GM21737 (cell line): ENCODE data around the gene PTPN14.
A peak's percentile ranks its signal among the peaks of the same experiment; 100 is the strongest.

ENCODE experiments used
- ATAC-seq: cut with Tn5 transposase; IDR thresholded peaks from one replicate; pipeline ENCODE4 v1.9.1; 2021; ENCODE audit warnings: mild to moderate bottlenecking, moderate library complexity; ENCODE audit not compliant: unreplicated experiment

The PTPN14 gene

DNA sequence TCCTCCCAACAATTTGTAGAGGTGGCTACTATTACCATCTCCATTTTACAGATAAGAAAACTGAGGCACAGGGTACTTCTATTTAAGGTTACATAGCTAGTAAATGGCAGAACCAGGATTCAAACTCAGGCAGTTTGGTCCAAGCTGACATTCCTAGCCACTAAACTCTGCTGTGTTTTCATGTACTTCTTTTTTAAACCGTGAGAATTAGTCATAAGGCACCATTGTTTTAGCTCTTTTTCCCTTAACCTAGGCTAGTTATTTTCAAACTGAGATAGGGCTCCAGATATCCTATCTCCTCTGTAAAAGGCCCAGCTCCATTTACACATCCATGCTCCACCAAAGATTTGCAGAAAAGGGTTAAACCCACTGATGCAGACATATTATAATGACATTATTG lies 92.9 kb downstream of the PTPN14 start:
- ATAC-seq = no peak

DNA sequence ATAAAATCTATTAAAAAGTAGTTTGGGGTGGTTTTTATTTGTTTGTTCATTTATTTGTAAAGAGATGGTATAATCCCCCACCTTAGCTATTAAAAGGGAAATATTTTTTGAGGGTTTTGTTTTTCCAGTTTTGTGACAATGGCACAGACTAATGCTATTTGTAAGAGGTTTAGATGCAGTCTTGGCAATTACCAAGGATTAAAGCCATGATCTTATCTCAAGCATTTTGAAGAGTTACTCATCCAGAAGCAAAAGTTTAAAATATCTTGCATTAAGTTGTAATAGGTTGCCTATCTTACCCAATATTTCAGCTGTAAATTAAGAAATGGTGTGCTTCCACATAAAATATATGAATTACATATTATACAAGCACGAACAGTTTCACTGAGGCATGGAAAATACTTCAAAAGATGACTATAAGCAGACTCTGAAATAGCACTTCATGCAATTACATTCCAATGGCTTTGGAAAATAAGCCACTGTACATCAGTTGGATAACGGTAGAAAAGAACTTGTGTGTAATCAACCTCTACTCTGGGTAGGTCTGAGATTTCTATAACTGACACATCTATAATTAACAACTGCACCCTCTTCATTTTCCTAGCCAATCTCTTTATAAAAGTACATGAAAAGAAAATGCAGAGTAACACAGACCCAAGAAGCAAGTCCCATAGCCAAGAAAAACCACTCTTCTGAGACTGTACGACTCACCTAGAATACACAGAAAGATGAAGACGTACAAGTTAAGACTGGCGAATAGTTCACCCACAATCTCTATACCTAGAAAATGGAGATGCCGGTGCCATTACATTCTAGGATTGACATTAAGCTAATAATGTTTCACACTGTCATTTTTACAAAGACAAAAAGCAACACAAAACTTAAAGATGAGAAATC lies 95.2 kb downstream of the PTPN14 start:
- ATAC-seq = no peak

DNA sequence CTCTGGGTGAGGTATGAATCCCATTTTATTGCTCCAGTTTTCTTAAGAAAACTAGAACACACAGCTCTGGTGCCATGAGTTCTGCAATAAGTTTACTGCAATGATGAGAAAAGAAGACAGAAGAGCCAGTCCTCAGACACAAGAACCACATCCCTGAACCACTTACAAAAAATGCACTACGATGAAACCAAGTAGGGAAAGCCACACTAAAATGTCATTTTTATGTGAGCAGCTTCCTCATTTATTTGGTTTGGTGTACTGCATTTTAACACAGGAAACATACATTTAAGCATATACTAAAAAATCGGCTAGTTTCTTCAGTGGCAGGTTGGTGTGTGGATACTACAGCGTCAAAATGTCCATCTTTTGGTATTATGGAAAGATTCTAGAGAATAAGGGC lies 95.9 kb downstream of the PTPN14 start:
- ATAC-seq = no peak

DNA sequence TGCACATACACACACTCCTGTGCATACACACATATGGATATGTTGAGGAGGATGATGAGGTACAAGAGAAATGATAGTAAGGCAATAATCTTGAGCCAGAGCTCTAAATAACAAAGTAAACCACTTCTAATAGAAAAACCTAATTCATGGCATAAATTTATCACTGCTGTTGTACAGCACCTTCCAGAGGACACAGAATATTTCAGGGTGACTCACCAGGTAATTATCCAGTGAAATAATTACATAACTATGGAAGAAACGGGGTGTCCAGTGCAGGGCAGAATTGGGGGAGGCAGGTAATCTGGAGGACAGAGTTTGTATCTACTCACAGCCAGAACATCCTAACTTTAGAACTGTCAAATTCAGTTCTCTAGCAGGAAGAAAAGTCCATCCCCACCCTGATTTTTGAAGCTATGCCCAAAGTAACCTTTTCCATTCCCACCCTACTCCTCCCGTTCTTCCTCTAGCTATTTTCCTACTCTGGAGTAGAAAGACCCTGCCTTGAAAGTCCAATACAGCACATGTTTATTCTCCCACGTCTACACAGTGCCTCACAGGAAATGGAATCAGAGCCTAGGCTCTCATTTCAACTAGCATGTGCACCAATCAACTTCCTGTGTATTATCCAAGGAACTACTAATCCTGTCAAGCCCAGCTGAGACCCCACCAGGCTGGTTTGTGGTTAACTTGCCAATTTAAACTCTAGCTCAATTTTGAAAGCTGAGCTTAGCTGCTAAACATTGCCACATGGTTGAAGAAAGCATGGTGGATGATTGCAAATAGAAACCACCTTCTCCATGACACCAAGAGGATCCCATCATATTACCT lies 96.6 kb downstream of the PTPN14 start:
- ATAC-seq = no peak

DNA sequence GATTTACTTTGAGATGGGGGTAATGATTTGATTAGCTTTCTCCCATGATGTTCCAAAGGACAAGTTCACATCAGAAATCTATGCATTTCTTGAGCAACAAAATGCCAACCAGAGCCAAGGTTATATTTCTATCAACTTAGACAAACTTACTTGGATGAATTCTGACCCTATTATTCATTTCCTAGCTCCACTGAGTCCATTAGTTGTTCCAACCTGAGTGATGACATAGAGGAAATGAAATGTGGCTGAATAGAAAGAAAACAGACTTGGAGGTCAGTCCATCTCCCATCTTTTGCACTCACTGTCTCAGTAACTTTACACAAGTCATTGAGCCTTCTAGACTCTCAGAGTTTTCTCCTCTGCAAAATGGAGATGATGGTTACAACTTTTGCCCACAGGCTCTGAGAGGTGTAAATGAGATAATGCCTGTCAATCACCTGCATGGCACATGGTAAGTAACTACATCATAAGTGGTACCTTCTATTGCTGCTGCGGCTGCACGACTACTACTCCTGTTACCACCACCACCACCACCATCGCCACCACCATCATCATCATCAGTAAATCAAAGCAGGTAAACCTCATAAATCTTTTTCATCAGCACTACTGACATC lies 98.2 kb downstream of the PTPN14 start:
- ATAC-seq = no peak

DNA sequence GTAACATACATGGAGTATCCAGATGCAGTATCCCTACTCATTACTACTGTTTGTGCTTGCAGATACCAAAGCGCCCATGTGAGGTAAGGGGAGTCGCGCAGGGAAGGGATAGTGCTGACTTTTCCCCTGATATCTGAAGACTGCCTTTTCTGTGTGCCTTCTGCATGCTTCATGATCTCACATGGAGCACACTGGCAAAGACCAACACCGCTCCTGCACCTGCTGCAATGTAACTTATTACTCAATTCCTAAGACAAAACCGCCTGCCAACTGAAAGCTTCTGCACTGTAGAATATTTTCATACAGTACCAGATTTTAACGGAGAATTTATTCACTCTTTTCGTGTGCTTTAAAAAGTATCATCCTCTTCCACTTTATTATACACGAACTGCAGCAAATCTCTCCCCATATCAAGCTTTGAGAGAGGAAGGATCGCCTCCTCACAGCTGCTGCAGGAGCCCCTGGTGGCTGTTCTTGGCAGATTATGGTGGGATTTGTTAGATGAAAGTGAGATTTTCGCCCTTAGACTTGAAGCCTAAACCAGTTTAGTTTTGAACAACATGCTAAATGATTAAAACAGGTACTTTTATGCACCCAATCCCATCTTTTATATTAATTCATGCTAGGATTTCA lies 99.1 kb downstream of the PTPN14 start:
- ATAC-seq = no peak

DNA sequence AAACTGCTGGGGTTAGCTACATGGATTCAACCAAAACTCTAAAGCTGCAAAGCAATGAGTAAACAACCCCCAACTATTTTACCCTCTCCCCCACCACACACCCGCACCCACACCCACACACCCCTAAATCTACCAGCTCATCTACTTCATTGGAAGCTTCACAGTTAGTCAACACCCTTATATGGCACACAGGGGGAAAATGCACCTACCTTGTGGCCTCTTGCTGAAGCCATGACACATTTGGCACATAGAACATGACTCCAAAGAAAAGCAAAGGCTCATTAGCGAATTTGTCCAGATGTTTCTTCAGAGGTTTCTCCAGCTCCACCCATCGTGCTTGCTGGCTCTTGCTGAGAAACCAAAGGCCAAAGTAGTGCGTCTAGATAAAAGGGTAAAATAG lies 99.8 kb downstream of the PTPN14 start:
- no peak for ATAC-seq

DNA sequence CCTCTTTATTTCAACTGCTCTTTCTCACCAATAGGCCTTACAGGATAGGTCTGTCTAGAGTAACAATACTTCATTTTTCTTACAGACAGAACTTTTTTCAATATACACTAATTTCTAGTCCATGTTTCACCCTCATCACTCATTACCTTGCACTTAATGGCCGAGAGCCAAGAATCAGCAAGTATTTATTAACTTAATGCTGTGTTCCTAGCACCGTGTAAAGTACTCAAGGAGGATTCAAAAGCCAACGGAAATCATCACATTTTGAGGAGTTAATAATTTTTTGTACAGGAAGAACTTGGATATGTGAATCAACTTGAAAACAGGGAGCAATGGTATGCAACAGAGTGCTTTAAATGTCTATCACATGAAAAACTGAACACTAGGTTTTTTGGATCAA lies 102.0 kb downstream of the PTPN14 start:
- ATAC-seq = no peak

DNA sequence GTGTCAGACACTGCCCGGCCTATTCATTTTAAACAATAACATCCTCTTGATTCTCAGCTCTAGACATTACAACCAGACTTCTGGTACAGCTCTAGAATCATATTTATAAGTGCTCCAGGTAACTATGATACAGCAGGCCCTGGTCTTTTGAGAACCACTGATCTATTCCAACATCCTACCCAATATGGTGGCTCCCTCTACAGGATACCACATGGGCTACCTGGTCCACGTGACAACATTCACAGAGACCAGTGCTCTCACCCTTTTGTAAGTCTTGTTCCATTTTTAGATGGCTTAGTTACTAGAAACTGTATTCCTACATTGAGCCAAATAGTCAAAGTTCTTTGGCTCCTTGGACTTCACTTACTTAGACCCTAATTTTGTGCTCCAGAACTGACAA lies 102.9 kb downstream of the PTPN14 start:
- ATAC-seq = no peak

DNA sequence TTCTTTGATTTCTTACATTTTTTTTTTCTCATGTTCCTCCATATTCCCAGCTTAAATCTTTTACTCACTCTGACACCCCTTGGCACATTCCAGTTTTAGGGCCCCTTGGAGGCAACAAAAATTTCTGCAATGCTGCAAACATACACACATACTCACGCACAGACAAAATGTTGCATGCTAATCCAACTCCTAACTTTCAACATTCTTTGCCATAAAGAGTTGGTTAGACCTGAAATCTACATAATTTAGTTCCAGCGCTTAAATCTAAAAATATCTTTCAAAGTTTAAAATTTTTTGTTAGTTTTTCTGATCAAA lies 103.9 kb downstream of the PTPN14 start:
- no peak for ATAC-seq

DNA sequence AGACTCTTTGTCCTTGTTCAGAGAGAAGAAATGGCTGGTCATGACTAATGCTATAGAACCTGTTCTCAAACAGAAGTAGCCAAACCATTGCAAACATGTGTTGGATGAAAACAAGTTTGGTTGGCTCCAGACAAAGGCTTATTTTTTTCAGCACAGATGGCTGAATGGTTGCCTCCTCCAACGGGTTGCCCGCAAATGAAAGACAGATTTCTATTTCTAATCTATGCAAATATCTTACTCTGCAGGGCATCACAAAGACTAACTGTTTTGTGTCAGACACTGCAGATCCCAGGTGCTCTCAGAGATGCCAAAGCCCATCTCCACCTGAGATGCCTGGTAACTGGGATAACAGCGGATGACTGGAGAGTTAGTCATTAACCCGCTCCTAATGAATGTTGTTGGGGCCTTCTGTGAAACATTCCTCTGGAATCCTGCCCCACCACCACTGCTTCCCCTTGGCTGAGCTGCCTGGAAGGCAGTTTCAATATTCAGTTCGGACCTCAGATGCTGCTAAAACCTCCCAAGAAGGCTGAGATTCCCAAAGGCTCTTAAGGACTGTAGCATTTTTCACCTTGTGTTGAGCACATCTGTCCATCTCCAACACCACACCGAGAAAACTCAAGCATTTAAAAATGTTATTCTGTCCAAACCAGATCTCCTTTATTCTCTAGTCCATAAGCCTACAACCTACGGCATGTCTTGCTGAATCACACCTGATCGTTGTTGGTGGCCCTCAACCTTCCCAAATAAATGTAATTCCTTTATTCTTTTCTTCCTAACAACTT lies 104.4 kb downstream of the PTPN14 start:
- no peak for ATAC-seq

DNA sequence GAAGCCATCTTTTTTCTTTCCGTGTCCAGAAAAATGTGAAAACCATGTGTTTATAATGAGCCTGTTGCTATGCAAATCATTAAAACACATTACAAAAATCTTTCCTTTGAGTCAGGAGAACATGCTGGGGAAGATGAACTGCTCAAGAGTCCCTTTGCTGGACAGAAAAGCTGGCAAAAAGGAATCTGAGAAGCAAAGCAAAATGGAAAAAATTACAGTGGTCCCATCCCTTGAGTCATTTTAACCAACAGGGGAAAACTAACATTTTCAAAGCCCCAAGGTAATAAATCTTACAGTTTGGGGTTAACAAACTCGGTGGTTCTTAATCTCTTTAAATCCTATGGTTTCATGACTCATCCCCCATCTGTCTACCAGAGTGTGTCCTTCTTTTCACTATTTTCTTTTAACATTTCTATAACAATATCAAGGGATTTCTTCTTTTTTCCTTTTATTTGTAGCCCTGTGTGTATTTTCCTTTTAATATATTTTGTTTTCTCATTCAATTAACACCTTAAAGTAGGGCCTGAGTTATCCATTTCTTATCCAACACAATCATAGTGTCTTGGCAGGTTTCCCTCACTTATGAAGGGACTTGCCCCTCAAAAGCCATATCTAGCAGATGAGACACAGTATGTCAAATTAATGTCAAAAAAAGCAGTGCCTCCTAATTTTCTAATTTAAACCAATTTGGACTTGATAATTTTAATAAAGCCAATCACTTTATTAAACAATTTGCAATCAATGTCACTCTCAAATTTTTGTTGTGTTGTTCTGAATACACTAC lies 105.4 kb downstream of the PTPN14 start:
- no peak for ATAC-seq

DNA sequence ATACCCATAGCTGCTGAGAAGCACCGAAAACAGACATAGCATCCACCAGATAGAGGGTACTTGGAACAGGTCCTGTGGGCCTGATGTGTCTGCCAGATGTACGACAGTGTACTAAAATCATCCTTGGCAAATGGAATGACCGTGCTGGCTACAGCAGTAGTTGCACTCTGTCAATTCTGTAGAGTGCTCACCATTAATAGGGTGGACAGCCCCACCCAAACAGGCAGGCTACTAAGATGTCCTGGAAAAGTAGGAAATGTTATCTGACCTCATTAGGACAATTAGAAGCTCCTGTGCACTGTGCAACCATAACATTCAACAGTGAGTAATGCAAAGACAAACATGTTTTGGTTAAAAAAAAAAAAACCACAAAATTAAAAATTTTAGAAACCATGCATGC lies 106.2 kb downstream of the PTPN14 start:
- no peak for ATAC-seq

DNA sequence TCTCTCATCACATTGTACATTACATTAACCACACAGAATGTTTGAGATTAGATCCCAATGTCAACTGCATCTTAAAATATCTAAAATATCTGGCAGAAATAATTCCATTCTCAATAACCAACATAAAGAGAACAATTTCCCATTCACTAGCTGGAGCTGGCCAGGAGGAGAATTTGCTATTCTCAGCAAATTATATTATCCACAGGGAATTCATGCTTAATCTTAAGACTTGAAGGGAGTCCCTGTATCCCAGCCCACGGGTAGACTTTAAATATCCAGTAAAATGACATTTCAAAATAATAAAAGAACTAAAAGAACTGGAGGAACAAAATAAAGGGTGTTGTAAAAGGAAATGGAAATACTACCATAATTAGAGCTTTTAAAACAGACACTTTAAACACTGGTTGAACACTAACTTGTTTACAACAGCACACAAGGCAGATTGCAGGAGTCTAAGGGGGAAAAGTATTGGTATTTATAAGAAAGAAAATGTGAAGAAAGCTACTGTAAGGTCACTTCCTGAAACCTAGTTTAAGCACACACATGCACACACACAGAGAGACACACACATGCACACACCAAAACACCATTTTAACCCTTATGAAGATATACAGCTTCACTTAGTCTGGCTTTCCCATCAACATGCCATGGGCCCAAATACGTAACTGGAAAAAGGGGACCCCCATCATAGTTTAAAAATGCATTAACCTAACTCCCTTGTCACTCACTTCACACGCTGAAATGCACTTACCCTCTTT lies 107.0 kb downstream of the PTPN14 start:
- ATAC-seq = no peak

DNA sequence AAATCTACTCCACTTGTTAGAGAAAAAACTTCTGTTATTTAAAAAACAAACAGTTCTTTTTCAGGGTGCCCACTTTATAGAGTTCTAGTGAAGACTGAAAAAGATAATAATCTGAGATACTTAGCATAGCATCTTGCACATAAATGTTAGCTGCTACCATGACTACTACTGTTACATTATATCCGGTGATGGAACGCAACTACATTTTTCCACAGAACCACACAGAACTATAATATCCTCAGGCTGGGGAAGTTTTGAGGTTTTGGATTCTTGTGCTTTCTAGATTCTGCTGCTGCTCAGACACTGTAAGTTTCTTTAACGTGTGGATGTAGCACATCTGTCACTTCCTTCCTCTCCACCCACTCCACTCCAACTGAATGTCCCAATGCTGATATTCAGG lies 110.3 kb downstream of the PTPN14 start:
- ATAC-seq = no peak

DNA sequence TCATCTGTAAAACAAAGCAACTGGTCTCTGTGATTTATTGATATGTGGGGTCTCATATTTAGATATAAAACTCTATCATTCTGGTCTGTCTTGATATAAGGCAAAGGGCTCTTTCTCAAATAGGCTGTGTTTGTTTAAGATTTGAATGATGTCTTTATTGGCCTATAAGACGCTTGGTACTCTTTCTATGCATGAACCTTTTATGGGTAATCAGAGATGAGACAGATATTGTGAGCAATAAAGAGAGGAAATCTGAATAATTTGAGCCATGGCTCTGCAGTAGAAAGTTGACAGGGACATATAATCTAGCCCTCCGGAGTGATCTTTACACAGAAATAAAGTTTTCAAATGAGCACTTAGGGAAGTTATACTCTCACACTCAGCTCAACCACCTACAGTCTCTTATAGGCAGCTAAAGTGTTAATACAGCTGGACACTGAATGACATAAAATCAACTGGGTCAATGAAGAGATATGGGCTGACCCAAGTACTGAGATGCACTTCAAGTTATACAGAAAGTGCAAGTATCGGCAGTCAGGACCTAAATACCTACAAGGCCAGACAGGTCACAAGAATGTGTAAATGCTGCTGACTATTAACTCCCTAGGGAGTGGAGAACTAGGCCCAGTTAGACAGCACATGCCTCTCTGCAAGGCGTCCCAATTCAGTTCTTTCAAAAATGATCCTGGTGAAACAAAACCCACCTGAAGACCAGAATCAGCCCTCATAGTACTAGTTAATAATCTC lies 111.0 kb downstream of the PTPN14 start:
- no peak for ATAC-seq

DNA sequence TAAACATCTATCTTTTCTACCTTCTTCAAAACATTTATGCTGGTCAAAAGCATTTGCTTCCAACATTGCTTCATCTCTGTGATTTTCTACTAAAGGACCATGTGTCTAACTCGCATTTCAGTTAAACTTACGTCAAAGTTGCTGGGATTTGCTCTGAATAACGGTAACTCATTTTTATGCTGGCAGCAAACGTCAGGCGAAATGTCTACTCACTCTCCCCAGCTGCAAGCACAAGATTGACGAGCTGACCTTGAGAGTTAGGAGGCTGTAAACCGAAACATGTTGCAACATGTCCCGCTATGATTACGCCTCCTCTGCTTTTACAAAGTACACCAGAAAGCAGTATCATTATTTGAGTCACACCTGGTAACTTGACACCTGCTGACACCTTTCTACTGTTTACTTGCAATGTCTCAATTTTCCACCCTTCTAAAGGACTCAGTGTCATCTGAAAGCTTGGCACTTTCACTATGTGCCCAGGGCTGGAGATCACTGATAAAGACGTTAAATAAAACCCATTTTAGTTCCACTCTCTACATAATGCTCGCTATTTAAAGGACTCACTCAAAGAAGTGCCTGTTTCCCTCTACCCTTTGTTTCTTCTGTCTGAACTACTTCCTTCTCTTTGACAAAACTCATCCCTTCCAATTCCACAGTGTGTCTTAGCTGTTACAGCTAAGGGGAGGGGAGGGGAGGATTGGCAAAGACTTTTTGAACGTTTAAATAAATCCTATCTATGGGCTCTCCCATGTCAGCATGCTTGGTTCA lies 111.9 kb downstream of the PTPN14 start:
- ATAC-seq = peak; percentile 75

DNA sequence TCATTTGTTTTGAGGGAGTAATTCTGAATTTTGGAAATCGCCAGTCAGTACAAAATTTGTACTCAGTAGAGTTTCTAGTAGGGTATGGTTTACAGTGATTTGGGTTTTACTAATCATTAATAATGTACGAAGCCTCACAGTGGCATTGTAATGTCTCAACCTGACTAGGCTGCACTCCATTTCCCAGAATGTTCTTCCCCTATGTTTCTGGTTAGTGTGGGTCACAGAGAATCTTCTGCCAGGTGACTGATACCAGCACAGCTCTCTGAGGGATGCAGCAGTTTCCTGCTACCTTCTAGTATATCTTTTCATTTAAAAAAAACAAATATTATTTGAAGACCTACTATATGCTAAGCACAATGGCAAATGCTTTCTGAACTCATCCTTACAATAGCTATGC lies 112.9 kb downstream of the PTPN14 start:
- peak; percentile 41 for ATAC-seq
